Right lobe of liver (tissue), 6 donors: Measurements from ENCODE around the gene SMIM35. TPM values are rescaled to one million over a fixed set of nuclear protein-coding genes. Genes with fewer than 3 reads are reported as not detected.

ENCODE experiments used
- ATAC-seq, 4 donors: fragments of 200-7000 bp; cut with Tn5 transposase; one replicate each; pipeline ENCODE4 v1.9.1; 2020; ENCODE audit warnings: mild to moderate bottlenecking in 4 of 4, moderate library complexity in 4 of 4
- DNase-seq, 3 donors: peaks; one replicate each; pipeline ENCODE4 v3.0.0-alpha.2; 2020
- H3K27ac ChIP-seq, 3 donors: fragments of 200-600 bp; one replicate each; pipeline ENCODE4 v1.8.0; 2022
- H3K27me3 ChIP-seq, 2 donors: fragments of 200-600 bp; one replicate each; pipeline ENCODE4 v1.8.0; 2022
- H3K36me3 ChIP-seq, 4 donors: fragments of 200-600 bp; sonication (generic) in 1 of 4; one replicate each; pipeline versions ENCODE4 v1.5.1 to v1.8.0; 2017 to 2022; ENCODE audit warnings: control low read depth in 1 of 4
- H3K4me1 ChIP-seq, 4 donors: fragments of 200-600 bp; sonication (generic) in 1 of 4; one replicate each; pipeline versions ENCODE4 v1.5.1 to v1.8.0; 2017 to 2022; ENCODE audit warnings: control low read depth in 1 of 4
- H3K4me3 ChIP-seq, 3 donors: fragments of 200-600 bp; one replicate each; pipeline ENCODE4 v1.8.0; 2022
- H3K9me3 ChIP-seq, 4 donors: fragments of 200-600 bp; sonication (generic) in 1 of 4; one replicate each; pipeline versions ENCODE4 v1.5.1 to v1.8.0; 2017 to 2022; ENCODE audit warnings: control low read depth in 1 of 4
- POLR2A ChIP-seq: fragments of 450-650 bp; IDR thresholded peaks from one replicate; pipeline ENCODE4 v1.6.1; 2017; ENCODE audit warnings: antibody characterized with exemption, mild to moderate bottlenecking
- WGBS: methylation state at CpG from one replicate; pipeline ENCODE4 v1.1.6; 2018; ENCODE audit warnings: low coverage, low lambda C conversion rate; ENCODE audit not compliant: insufficient coverage; ENCODE audit errors: missing lambda C conversion rate; 5-methylcytosine and 5-hydroxymethylcytosine counted together
- intact Hi-C, 2 donors: fragments of 100-400 bp; cut with DNase I; formaldehyde crosslinking; loops; one replicate each; pipeline versions ENCODE4 v1.11.2 to v1.14.1; 2022
- total RNA-seq, 6 experiments: library from RNA; depleted of rRNA in 2 of 6; stranded (reverse); fragments of >200 nt in 2 of 6; fragmentation: NEBNext Ultra II Directional in 3 of 6; extraction: Animal tissue kit (Norgen Biotek cat#: 25700) in 3 of 6; gene quantifications; one replicate each; pipeline versions ENCODE4 v1.1.0 to v1.2.4, GENCODE V29; 2016 to 2023
- TF ChIP-seq, protein P1 (sequence below), 4 donors: fragments of 200-600 bp in 3 of 4; fragments of 450-650 bp in 1 of 4; IDR thresholded peaks; one replicate each; pipeline versions ENCODE4 v1.5.1 to v1.8.0; 2016 to 2022; ENCODE audit warnings: antibody characterized with exemption in 4 of 4, mild to moderate bottlenecking in 2 of 4
- donor health status: DM: no; HTN: yes; CAD: no.
- donor health status: DM: no; HTN: no; CAD: no.
- donor health status: DM: no; HTN: no; CAD: no.
- donor health status: DM: no; HTN: yes; CAD: no.
- donor health status: DM: no; HTN: yes; CAD: no.

The SMIM35 gene
- total RNA-seq, 6 experiments from 2014 or later, result not detected

- no peak overlapping the region for H3K27ac ChIP-seq
- no peaks in the 10 kb centered on the region for H3K4me1 ChIP-seq
- intact Hi-C loops, result loop anchor here (5.0 kb wide), 1 partner anchor 210 kb away; no protein-coding TSS in a partner anchor
- H3K27me3 ChIP-seq, result no peaks in the 10 kb centered on the region
- 71% methylated on average over 12 of the region's 16 CpGs for WGBS
- H3K9me3 ChIP-seq, result no peaks in the 10 kb centered on the region
- no peaks in the 10 kb centered on the region for H3K36me3 ChIP-seq
- no peak for TF ChIP-seq POLR2A
- TF ChIP-seq, protein P1, sequence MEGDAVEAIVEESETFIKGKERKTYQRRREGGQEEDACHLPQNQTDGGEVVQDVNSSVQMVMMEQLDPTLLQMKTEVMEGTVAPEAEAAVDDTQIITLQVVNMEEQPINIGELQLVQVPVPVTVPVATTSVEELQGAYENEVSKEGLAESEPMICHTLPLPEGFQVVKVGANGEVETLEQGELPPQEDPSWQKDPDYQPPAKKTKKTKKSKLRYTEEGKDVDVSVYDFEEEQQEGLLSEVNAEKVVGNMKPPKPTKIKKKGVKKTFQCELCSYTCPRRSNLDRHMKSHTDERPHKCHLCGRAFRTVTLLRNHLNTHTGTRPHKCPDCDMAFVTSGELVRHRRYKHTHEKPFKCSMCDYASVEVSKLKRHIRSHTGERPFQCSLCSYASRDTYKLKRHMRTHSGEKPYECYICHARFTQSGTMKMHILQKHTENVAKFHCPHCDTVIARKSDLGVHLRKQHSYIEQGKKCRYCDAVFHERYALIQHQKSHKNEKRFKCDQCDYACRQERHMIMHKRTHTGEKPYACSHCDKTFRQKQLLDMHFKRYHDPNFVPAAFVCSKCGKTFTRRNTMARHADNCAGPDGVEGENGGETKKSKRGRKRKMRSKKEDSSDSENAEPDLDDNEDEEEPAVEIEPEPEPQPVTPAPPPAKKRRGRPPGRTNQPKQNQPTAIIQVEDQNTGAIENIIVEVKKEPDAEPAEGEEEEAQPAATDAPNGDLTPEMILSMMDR (IDR thresholded peaks at IDR 0.05), result no peak
- peak in 3 of 4 donors; percentile 20 to 54 (median 39) for ATAC-seq
- DNase-seq, result peak in 1 of 3 donors; percentile 40
- H3K4me3 ChIP-seq, result no peak overlapping the region
Measured at GRCh38 chr11:118051611-118052461, 34.9 kb downstream of the SMIM35 start.

DNA sequence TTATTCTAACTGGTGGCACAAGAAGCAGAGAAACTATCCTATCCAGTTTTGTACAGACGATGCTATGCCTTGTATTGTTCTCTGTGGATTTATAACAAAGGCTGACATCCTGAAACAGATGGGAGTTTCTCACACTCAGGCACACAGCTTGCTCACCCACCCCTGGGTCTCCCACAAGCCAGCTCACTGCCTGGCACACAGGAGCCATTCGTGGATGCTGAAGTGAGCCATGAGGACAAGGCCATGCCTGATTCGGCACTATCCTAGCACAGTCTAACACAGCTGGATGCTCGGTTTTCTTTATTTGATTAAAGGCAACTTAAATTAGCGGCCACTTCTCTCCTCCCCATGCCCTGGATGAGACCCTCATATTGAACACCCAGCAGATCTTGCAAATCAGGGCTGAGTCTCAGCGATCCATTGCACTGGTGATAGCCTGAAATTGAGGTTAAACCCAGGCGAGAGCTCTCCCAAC, 35.6 kb downstream of the SMIM35 start:
- H3K36me3 ChIP-seq, result no peaks in the 10 kb centered on the region
- no peak for TF ChIP-seq POLR2A
- TF ChIP-seq, protein P1 (IDR thresholded peaks at IDR 0.05), result no peak
- whole genome bisulfite sequencing, result 59% methylated on average over 6 of the region's 7 CpGs
- H3K4me3 ChIP-seq, result no peak overlapping the region
- intact Hi-C loops, result loop anchor here (5.0 kb wide), 1 partner anchor 209 kb away; no protein-coding TSS in a partner anchor
- no peaks in the 10 kb centered on the region for H3K27me3 ChIP-seq
- peaks cover 0 to 3% (median 0%) of the 10 kb centered on the region in 4 donors for H3K4me1 ChIP-seq
- ATAC-seq, result no peak
- no peak overlapping the region for H3K27ac ChIP-seq
- peak in 1 of 3 donors; percentile 7 for DNase-seq
- no peaks in the 10 kb centered on the region for H3K9me3 ChIP-seq

- Histone ChIP-seq H3K27me3 (no peaks in the 10 kb centered on the region), H3K27ac (no peak overlapping the region), H3K9me3 (no peaks in the 10 kb centered on the region), H3K36me3 (no peaks in the 10 kb centered on the region), H3K4me3 (no peak overlapping the region), H3K4me1 (peaks cover 0 to 11% (median 2%) of the 10 kb centered on the region in 4 donors)
- ATAC-seq, result no peak
- TF ChIP-seq POLR2A, result no peak
- TF ChIP-seq, protein P1 (IDR thresholded peaks at IDR 0.05), result no peak
- 83% methylated on average over 3 of the region's 7 CpGs for WGBS
- no peak for DNase-seq
- intact Hi-C loops, result loop anchor here (5.0 kb wide), 1 partner anchor 208 kb away; no protein-coding TSS in a partner anchor
Measured at GRCh38 chr11:118050208-118050891, 36.4 kb downstream of the SMIM35 start.

GRCh38 chr11:118049771-118050170, 37.0 kb downstream of the SMIM35 start:
- intact Hi-C loops, result loop anchor here (5.0 kb wide), 1 partner anchor 207 kb away; no protein-coding TSS in a partner anchor
- ATAC-seq, result no peak
- no peak overlapping the region for H3K4me3 ChIP-seq
- H3K27ac ChIP-seq, result no peak overlapping the region
- no peaks in the 10 kb centered on the region for H3K9me3 ChIP-seq
- H3K4me1 ChIP-seq, result peaks cover 0 to 11% (median 2%) of the 10 kb centered on the region in 4 donors
- TF ChIP-seq, protein P1 (IDR thresholded peaks at IDR 0.05), result no peak
- no peak for TF ChIP-seq POLR2A
- 79% methylated on average over 3 of the region's 6 CpGs for WGBS
- H3K27me3 ChIP-seq, result no peaks in the 10 kb centered on the region
- DNase-seq, result no peak
- no peaks in the 10 kb centered on the region for H3K36me3 ChIP-seq
